GM21423 (cell line): ENCODE results near the gene PLA2G12B.

Experiments used
- ATAC-seq: cut with Tn5 transposase; IDR thresholded peaks from one replicate; pipeline ENCODE4 v1.9.1; 2021; ENCODE audit warnings: mild to moderate bottlenecking, moderate library complexity; ENCODE audit not compliant: unreplicated experiment

The PLA2G12B gene

GRCh38 chr10:72895236-72895850, 59.3 kb downstream of the PLA2G12B start:
- no peak for ATAC-seq

DNA sequence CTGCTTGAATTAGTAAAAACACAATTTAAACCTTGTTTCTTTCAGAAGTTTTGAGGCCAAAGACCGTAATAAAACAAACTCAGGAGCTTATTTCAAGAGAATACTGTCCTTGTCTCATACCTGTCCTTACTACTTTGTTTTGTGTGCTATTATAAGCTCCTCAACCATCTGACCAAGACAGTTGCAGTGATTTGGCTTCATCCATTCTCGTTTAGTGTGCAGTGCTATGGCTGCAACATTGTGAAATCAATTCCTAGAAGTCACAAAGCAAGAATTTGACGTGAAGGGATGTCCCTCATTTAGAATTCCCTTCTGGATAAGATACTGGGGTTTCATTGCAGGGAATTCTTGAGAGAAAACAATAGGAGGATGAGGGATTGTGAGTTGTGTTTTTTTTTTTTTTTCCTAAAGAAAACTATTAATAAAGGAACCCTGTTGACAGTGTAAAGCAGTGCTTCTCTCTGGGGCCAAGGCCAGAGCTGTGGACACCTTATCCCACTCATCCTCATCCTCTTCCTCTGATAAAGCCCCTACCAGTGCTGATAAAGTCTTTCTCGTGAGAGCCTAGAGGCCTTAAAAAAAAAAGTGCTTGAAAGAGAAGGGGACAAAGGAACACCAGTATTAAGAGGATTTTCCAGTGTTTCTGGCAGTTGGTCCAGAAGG, 61.3 kb downstream of the PLA2G12B start, which contains the start of gene OIT3:
TSS of gene OIT3 (plus strand) at position 604 of the 663 bp plus-strand sequence. CDS start 60 bp downstream, outside the sequence.
- no peak for ATAC-seq

- no peak for ATAC-seq
Measured at GRCh38 chr10:72890086-72890485, 64.5 kb downstream of the PLA2G12B start.

DNA sequence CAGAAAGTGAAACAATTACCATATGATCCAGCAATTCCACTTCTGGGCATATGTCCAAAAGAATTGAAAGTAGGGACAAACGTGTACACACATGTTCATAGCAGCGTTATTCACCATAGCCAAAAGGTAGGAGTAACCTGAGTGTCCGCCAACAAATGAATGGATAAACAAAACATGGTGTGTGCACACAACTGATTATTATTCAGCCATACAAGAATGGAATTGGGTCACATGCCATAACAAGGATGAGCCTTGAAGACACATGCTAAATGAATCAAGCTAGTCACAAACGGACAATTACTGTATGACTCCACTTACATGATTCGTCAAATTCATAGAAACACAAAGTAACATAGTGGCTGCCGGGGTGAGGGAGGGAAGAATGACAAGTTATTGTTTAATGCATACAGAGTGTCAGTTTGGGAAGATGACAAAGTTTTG, 65.2 kb downstream of the PLA2G12B start:
- no peak for ATAC-seq

GRCh38 chr10:72888151-72888638, 66.4 kb downstream of the PLA2G12B start:
- ATAC-seq = no peak

DNA sequence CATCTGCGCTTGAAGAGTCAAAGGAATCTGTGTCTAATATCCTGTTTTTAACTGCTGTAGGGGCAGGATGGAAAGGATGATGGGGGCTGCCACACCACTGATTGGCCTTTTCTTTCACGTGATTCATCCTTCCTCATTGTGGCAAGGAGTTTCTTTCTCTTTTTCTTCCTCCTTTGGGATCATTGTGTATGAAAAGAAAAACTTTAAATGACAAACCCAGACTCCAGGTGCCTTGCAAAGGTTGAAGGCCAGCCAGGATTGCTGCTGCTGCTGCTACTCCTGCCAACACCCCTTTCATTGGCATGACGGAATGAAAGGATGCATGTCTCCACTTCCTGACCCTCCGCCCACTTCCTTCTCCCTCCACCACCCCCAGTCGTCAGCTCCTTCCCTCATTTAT, 67.6 kb downstream of the PLA2G12B start:
- no peak for ATAC-seq

GRCh38 chr10:72886621-72887020, 68.0 kb downstream of the PLA2G12B start:
- no peak for ATAC-seq

- ATAC-seq = no peak
Measured at GRCh38 chr10:72885953-72886352, 68.7 kb downstream of the PLA2G12B start.
